Sigmoid colon (tissue), 7 donors: ENCODE measurements around the gene RANBP17. TPM values are rescaled to one million over a fixed set of nuclear protein-coding genes. Genes with fewer than 3 reads are reported as not detected.

Source experiments
- DNase-seq: peaks from one replicate; pipeline ENCODE4 v3.0.0-alpha.2; 2019
- H3K27ac ChIP-seq, 4 donors: fragments of 200-600 bp; sonication (generic); one replicate each; pipeline ENCODE4 v1.5.1; 2016 to 2019; ENCODE audit warnings: mild to moderate bottlenecking in 1 of 4
- H3K27me3 ChIP-seq, 3 donors: fragments of 200-600 bp; sonication (generic); one replicate each; pipeline ENCODE4 v1.5.1; 2019; ENCODE audit warnings: mild to moderate bottlenecking in 1 of 3
- H3K36me3 ChIP-seq, 4 donors: fragments of 200-600 bp; sonication (generic); one replicate each; pipeline ENCODE4 v1.5.1; 2016 to 2019
- H3K4me1 ChIP-seq, 4 donors: fragments of 200-600 bp; sonication (generic); one replicate each; pipeline ENCODE4 v1.5.1; 2017 to 2019
- H3K4me3 ChIP-seq, 4 donors: fragments of 200-600 bp; sonication (generic); one replicate each; pipeline ENCODE4 v1.5.1; 2017 to 2019; ENCODE audit warnings: mild to moderate bottlenecking in 2 of 4, moderate library complexity in 1 of 4
- H3K9me3 ChIP-seq, 4 donors: fragments of 200-600 bp in 3 of 4; sonication (generic) in 3 of 4; one replicate each; pipeline versions ENCODE4 v1.5.1 to v1.6.1; 2013 to 2019
- EP300 ChIP-seq, 4 donors: sonication (generic); formaldehyde crosslinking; IDR thresholded peaks; one replicate each; pipeline ENCODE4 v1.6.1; 2017; ENCODE audit warnings: antibody characterized with exemption in 4 of 4
- POLR2A ChIP-seq, 2 donors: fragments of 450-650 bp; IDR thresholded peaks; one replicate each; pipeline ENCODE4 v1.6.1; 2016; ENCODE audit warnings: antibody characterized with exemption in 2 of 2, mild to moderate bottlenecking in 2 of 2, moderate library complexity in 2 of 2
- POLR2AphosphoS5 ChIP-seq, 4 donors: sonication (generic); formaldehyde crosslinking; IDR thresholded peaks; one replicate each; pipeline ENCODE4 v1.6.1; 2017; ENCODE audit warnings: antibody characterized with exemption in 4 of 4
- WGBS, 2 donors: extraction: QIAGEN DNeasy Blood & Tissue Kit; methylation state at CpG; one replicate each; pipeline ENCODE4 v1.1.7; 2013; 5-methylcytosine and 5-hydroxymethylcytosine counted together
- intact Hi-C: fragments of 100-400 bp; cut with DNase I; formaldehyde crosslinking; loops from one replicate; pipeline ENCODE4 v1.15.1; 2023
- polyA plus RNA-seq, 3 donors: library from polyadenylated mRNA; stranded (reverse); fragments of 200-250 nt; gene quantifications; one replicate each; pipeline ENCODE4 v1.2.3, GENCODE V29; 2013
- total RNA-seq, 4 donors: library from RNA; depleted of rRNA; stranded (reverse); fragments of >200 nt; gene quantifications; one replicate each; pipeline ENCODE4 v1.1.0, GENCODE V29; 2016
- TF ChIP-seq, protein P1 (sequence below), 4 experiments: fragments of 450-650 bp in 3 of 4; fragments of 200-600 bp in 1 of 4; IDR thresholded peaks; one replicate each; pipeline ENCODE4 v1.5.1; 2016 to 2019; ENCODE audit warnings: antibody characterized with exemption in 4 of 4, mild to moderate bottlenecking in 3 of 4, moderate library complexity in 2 of 4
- donor health status: healthy with polysubstance abuse.
- donor health status: Bipolar disorder and iron deficiency.
- donor health status: healthy.

The RANBP17 gene
- total and polyA plus RNA-seq, 7 donors = 0.23 to 25.8 (median 11.4) TPM

DNA sequence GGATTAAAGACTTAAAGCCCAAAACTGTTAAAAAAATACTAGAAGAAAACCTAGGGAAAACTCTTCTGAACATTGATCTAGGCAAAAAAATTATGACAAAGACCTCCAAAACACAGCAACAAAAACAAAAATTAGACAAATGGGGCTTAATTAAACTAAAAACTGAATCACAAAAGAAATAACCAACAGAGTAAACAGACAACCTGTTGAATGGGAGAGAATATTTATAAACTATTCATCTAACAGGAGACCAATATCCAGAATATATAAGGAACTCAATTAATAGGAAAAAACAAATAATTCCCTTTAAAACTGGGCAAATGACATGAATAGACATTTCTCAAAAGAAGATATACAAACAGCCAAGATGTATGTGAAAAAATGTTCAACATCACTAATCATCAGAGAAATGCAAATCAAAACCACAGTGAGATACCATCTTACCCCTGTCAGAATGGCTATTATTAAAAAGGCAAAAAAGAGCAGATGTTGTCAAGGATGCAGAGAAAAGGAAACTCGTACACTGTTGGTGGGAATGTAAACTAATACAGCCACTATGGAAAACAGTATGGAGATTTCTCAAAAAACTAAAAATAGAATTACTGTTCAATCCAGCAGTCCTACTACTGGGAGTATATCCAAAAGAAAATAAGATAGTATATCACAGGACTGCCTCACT is 397.1 kb downstream of the RANBP17 start:
- no peak overlapping the region for H3K27ac ChIP-seq
- H3K4me3 ChIP-seq = no peak overlapping the region
- no peak for DNase-seq
- intact Hi-C loops = no loop called here
- TF ChIP-seq, protein P1, sequence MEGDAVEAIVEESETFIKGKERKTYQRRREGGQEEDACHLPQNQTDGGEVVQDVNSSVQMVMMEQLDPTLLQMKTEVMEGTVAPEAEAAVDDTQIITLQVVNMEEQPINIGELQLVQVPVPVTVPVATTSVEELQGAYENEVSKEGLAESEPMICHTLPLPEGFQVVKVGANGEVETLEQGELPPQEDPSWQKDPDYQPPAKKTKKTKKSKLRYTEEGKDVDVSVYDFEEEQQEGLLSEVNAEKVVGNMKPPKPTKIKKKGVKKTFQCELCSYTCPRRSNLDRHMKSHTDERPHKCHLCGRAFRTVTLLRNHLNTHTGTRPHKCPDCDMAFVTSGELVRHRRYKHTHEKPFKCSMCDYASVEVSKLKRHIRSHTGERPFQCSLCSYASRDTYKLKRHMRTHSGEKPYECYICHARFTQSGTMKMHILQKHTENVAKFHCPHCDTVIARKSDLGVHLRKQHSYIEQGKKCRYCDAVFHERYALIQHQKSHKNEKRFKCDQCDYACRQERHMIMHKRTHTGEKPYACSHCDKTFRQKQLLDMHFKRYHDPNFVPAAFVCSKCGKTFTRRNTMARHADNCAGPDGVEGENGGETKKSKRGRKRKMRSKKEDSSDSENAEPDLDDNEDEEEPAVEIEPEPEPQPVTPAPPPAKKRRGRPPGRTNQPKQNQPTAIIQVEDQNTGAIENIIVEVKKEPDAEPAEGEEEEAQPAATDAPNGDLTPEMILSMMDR (IDR thresholded peaks at IDR 0.05) = no peak
- TF ChIP-seq POLR2AphosphoS5 (IDR thresholded peaks at IDR 0.05) = no peak
- TF ChIP-seq POLR2A (IDR thresholded peaks at IDR 0.05) = no peak
- TF ChIP-seq EP300 (IDR thresholded peaks at IDR 0.05) = no peak
- no peaks in the 10 kb centered on the region for H3K27me3 ChIP-seq
- no peaks in the 10 kb centered on the region for H3K36me3 ChIP-seq
- H3K4me1 ChIP-seq = no peaks in the 10 kb centered on the region
- H3K9me3 ChIP-seq = no peaks in the 10 kb centered on the region
- 58 to 72% methylated on average over 1 of the region's 1 CpG for WGBS, 2 donors

DNA sequence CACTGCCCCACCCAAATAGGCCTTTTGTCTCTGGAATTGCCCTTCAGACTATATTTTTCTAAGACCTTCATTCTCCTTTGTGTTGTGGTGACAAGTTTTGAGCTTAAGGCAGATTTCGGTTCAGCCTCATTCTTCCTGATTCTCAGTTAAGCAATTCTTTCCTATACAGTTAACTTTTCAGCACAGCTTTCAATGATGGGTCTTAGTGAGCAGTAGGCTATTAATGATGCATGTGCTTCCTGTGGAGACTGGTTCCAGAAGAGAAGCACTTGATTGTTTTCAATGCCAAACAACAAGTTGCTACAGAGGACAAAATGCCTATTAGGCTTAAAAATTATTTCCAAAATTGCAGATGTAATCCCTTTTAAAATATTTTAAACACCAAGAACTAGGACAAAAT is 399.5 kb downstream of the RANBP17 start:
- no peak overlapping the region for H3K27ac ChIP-seq
- no peak overlapping the region for H3K4me3 ChIP-seq
- WGBS, 2 donors = 86 to 92% methylated on average over 1 of the region's 1 CpG
- no peaks in the 10 kb centered on the region for H3K36me3 ChIP-seq
- DNase-seq = no peak
- TF ChIP-seq POLR2AphosphoS5 (IDR thresholded peaks at IDR 0.05) (no peak), POLR2A (IDR thresholded peaks at IDR 0.05) (no peak), EP300 (IDR thresholded peaks at IDR 0.05) (no peak)
- TF ChIP-seq, protein P1 (IDR thresholded peaks at IDR 0.05) = no peak
- no peaks in the 10 kb centered on the region for H3K9me3 ChIP-seq
- no peaks in the 10 kb centered on the region for H3K4me1 ChIP-seq
- H3K27me3 ChIP-seq = no peaks in the 10 kb centered on the region
- intact Hi-C loops = no loop called here

DNA sequence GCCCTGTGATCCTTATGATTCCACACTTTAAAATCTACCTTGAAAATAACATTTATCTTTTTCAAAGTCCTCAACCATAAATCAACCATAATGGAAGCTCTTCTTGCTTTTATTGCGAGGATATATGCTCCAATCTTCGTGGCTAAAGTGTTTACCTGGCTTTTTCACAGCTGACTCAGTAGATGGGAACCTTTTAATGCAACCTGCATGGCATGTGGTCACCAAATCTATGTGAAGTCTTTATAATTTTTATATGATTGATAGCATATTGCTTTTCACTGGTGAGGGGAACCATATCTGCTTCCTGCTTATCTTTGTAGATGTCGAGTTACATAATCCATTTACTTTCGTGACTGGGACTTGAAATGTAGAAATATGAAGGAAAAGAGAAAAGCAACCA is 400.1 kb downstream of the RANBP17 start:
- DNase-seq = no peak
- 88 to 89% methylated on average over 4 of the region's 4 CpGs for WGBS, 2 donors
- Histone ChIP-seq H3K4me3 (no peak overlapping the region), H3K4me1 (no peaks in the 10 kb centered on the region), H3K9me3 (no peaks in the 10 kb centered on the region), H3K27ac (no peak overlapping the region), H3K36me3 (no peaks in the 10 kb centered on the region), H3K27me3 (no peaks in the 10 kb centered on the region)
- no peak for TF ChIP-seq EP300 (IDR thresholded peaks at IDR 0.05)
- TF ChIP-seq, protein P1 (IDR thresholded peaks at IDR 0.05) = no peak
- TF ChIP-seq POLR2A (IDR thresholded peaks at IDR 0.05) = no peak
- TF ChIP-seq POLR2AphosphoS5 (IDR thresholded peaks at IDR 0.05) = no peak
- intact Hi-C loops = no loop called here

DNA sequence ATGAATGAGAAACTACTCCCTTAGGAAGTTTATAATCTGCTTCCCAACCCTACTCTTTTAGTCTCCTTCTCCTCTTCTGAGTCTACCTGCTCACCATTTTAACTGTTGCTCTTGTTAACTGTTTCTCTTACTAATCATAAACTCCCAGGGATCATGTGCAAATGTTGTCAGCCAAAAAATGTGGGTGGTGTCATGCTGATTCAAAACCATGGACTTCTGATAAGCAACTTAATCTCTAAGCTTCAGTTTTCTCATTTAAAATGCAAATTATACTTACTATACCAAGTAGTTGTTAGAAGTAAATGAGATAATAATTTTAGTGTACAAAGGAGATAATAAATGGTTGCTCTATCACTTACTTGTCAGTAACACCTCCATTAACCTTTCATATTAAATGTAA is 401.4 kb downstream of the RANBP17 start:
- Histone ChIP-seq H3K36me3 (no peaks in the 10 kb centered on the region), H3K27ac (no peak overlapping the region), H3K4me3 (no peak overlapping the region), H3K4me1 (no peaks in the 10 kb centered on the region), H3K9me3 (no peaks in the 10 kb centered on the region), H3K27me3 (no peaks in the 10 kb centered on the region)
- DNase-seq = no peak
- TF ChIP-seq POLR2AphosphoS5 (IDR thresholded peaks at IDR 0.05) (no peak), POLR2A (IDR thresholded peaks at IDR 0.05) (no peak), EP300 (IDR thresholded peaks at IDR 0.05) (no peak)
- TF ChIP-seq, protein P1 (IDR thresholded peaks at IDR 0.05) = no peak
- intact Hi-C loops = no loop called here

DNA sequence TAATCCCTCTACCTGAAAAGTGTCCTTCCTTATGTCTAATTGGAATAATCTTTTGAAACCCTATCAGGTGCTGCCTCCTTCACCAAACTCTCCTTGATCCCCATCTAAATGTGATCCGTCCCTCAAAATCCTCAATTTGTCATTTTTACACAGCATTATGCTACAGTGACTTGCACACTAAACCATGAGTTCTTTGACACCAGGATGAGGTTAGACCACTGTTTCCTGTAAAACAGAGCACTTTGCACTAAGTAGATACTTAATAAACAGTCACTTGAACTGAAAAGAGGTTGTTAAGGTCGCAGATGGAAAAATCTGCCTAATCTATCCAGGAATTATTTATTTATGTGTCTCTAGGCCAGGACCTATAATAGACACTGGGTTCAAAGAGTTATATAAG is 403.0 kb downstream of the RANBP17 start:
- Histone ChIP-seq H3K4me3 (no peak overlapping the region), H3K9me3 (no peaks in the 10 kb centered on the region), H3K4me1 (no peaks in the 10 kb centered on the region), H3K27me3 (no peaks in the 10 kb centered on the region), H3K36me3 (no peaks in the 10 kb centered on the region), H3K27ac (no peak overlapping the region)
- TF ChIP-seq POLR2AphosphoS5 (IDR thresholded peaks at IDR 0.05) = no peak
- TF ChIP-seq POLR2A (IDR thresholded peaks at IDR 0.05) = no peak
- no peak for TF ChIP-seq EP300 (IDR thresholded peaks at IDR 0.05)
- TF ChIP-seq, protein P1 (IDR thresholded peaks at IDR 0.05) = no peak
- intact Hi-C loops = no loop called here
- no peak for DNase-seq
- 63 to 84% methylated on average over 2 of the region's 2 CpGs for WGBS, 2 donors
